Parathyroid adenoma (tissue), 2 donors: Measurements from ENCODE around the gene TRAF3.

Experiments used
- H2AFZ ChIP-seq: fragments of 300-600 bp; sonication (generic); one replicate; pipeline ENCODE4 v1.7.0; 2017; ENCODE audit warnings: antibody characterized with exemption, mild to moderate bottlenecking
- H3K27ac ChIP-seq: fragments of 300-600 bp; sonication (generic); one replicate; pipeline ENCODE4 v1.7.0; 2017
- H3K27me3 ChIP-seq: fragments of 300-600 bp; sonication (generic); one replicate; pipeline ENCODE4 v1.7.0; 2017; ENCODE audit warnings: low read length; ENCODE audit not compliant: control insufficient read depth, insufficient read depth
- H3K36me3 ChIP-seq: fragments of 300-600 bp; sonication (generic); one replicate; pipeline ENCODE4 v1.7.0; 2017; ENCODE audit warnings: low read length; ENCODE audit not compliant: control insufficient read depth, insufficient read depth
- H3K4me1 ChIP-seq: fragments of 300-600 bp; sonication (generic); one replicate; pipeline ENCODE4 v1.7.0; 2017; ENCODE audit warnings: control low read depth
- H3K4me2 ChIP-seq: fragments of 300-600 bp; sonication (generic); one replicate; pipeline ENCODE4 v1.7.0; 2017; ENCODE audit warnings: low read length
- H3K4me3 ChIP-seq: fragments of 300-600 bp; sonication (generic); one replicate; pipeline ENCODE4 v1.7.0; 2017; ENCODE audit warnings: low read depth, low read length
- H3K79me2 ChIP-seq: fragments of 300-600 bp; sonication (generic); one replicate; pipeline ENCODE4 v1.7.0; 2017; ENCODE audit warnings: control low read depth
- H3K9ac ChIP-seq: fragments of 300-600 bp; sonication (generic); one replicate; pipeline ENCODE4 v1.7.0; 2017; ENCODE audit warnings: mild to moderate bottlenecking
- H3K9me3 ChIP-seq: fragments of 300-600 bp; sonication (generic); one replicate; pipeline ENCODE4 v1.7.0; 2017; ENCODE audit warnings: low read length; ENCODE audit not compliant: control insufficient read depth
- TF ChIP-seq, protein P1 (sequence below): fragments of 300-600 bp; sonication (generic); IDR thresholded peaks from one replicate; pipeline ENCODE4 v1.7.0; 2017; ENCODE audit warnings: antibody characterized with exemption, mild to moderate bottlenecking
- donor health status: primary hyperparathyroidism.

Gene TRAF3

GRCh38 chr14:102731101-102731870 is 46.0 kb upstream of the TRAF3 start:
- TF ChIP-seq, protein P1, sequence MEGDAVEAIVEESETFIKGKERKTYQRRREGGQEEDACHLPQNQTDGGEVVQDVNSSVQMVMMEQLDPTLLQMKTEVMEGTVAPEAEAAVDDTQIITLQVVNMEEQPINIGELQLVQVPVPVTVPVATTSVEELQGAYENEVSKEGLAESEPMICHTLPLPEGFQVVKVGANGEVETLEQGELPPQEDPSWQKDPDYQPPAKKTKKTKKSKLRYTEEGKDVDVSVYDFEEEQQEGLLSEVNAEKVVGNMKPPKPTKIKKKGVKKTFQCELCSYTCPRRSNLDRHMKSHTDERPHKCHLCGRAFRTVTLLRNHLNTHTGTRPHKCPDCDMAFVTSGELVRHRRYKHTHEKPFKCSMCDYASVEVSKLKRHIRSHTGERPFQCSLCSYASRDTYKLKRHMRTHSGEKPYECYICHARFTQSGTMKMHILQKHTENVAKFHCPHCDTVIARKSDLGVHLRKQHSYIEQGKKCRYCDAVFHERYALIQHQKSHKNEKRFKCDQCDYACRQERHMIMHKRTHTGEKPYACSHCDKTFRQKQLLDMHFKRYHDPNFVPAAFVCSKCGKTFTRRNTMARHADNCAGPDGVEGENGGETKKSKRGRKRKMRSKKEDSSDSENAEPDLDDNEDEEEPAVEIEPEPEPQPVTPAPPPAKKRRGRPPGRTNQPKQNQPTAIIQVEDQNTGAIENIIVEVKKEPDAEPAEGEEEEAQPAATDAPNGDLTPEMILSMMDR, result no peak
- Histone ChIP-seq H3K79me2 (no peaks in the 10 kb centered on the region), H3K4me2 (no peak overlapping the region), H3K27me3 (no peaks in the 10 kb centered on the region), H3K9ac (no peak overlapping the region), H2AFZ (no peak overlapping the region), H3K9me3 (no peaks in the 10 kb centered on the region), H3K4me1 (no peaks in the 10 kb centered on the region), H3K27ac (no peak overlapping the region), H3K36me3 (no peaks in the 10 kb centered on the region), H3K4me3 (no peak overlapping the region)

DNA sequence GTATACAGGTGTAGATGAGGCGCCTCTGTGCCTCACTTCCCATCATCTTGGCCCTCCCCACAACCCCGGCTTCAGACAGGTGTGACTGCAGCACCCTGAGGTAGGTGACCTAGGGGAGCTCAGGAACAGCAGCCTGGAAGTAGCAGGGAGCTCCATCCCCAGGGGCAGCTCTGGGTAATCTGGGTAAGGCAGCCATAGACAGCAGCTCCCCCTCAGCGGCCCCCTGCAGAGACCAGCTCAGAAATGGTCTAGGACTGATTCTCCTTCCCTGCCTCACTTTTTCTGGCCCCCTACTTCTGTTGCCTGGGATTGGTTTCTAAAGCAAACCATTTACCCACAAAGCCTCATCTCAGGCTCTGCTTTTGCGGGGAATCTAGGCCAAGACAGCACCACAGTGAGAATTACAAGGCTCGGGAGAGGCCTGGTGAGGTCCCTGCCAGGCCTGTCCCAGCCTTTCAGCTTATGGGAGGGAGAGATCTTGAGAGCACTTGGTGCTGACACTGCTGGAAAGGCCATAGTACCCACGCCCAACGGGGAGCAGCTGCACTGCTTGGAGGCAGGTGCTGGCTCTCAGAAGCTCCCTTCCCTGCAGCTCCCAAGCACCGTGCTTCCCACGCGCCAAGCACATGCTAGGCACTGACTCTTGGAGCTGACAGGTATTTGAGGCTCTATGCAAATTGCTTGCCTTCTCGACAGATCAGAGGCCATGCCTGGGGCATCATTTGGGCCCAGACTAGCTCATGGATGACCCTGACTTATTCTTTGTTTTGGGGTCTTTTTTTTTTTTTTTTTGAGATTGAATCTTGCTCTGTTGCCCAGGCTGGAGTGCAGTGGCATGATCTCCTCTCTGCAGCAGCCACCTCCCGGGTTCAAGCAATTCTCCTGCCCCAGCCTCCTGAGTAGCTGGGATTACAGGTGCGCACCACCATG is 45.1 kb upstream of the TRAF3 start:
- no peak overlapping the region for H3K9ac ChIP-seq
- no peak overlapping the region for H3K4me3 ChIP-seq
- H3K27me3 ChIP-seq, result no peaks in the 10 kb centered on the region
- no peaks in the 10 kb centered on the region for H3K9me3 ChIP-seq
- no peak overlapping the region for H3K27ac ChIP-seq
- H2AFZ ChIP-seq, result no peak overlapping the region
- no peak overlapping the region for H3K4me2 ChIP-seq
- no peaks in the 10 kb centered on the region for H3K79me2 ChIP-seq
- TF ChIP-seq, protein P1, result no peak
- H3K36me3 ChIP-seq, result no peaks in the 10 kb centered on the region
- no peaks in the 10 kb centered on the region for H3K4me1 ChIP-seq

GRCh38 chr14:102732924-102733323 is 44.3 kb upstream of the TRAF3 start:
- Histone ChIP-seq H3K27me3 (no peaks in the 10 kb centered on the region), H3K79me2 (no peaks in the 10 kb centered on the region), H3K27ac (no peak overlapping the region), H3K9ac (no peak overlapping the region), H3K4me2 (no peak overlapping the region), H3K4me1 (no peaks in the 10 kb centered on the region), H3K9me3 (no peaks in the 10 kb centered on the region), H3K36me3 (no peaks in the 10 kb centered on the region), H3K4me3 (no peak overlapping the region), H2AFZ (no peak overlapping the region)
- TF ChIP-seq, protein P1, result no peak

DNA sequence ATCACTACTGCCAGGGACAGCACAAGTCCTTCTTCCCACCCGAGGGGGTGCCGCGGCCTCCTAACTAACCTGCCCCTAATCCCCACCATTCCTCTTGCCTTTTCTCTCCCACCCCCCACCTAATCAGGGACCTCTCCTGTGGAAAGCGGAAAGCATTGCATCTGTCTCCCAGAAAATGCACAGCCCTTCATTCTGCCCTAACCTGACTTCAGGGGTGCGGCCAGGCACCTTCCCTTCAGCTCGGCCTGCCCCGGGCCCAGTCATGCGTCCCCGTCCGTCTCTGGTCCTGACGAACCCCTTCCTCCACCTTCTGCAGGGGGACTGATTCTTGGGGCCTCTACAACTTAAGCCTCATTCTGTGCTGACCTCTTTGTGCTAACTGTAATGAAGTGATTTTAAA is 43.9 kb upstream of the TRAF3 start:
- Histone ChIP-seq H3K27me3 (no peaks in the 10 kb centered on the region), H3K4me2 (no peak overlapping the region), H3K79me2 (no peaks in the 10 kb centered on the region), H3K36me3 (no peaks in the 10 kb centered on the region), H3K9ac (no peak overlapping the region), H3K4me3 (no peak overlapping the region), H3K27ac (no peak overlapping the region), H3K9me3 (no peaks in the 10 kb centered on the region), H3K4me1 (no peaks in the 10 kb centered on the region), H2AFZ (no peak overlapping the region)
- TF ChIP-seq, protein P1, result no peak
